GM23338 (cell line): ENCODE measurements around the gene SEMA4C. TPM values are rescaled to one million over a fixed set of nuclear protein-coding genes. Genes with fewer than 3 reads are reported as not detected.
A peak's percentile ranks its signal among the peaks of the same experiment; 100 is the strongest.

Experiments used
- ATAC-seq: fragments of 200-7000 bp; cut with Tn5 transposase; 3 replicates; pipeline ENCODE4 v1.9.1; 2020
- DNase-seq: peaks from one replicate; pipeline ENCODE4 v3.0.0-alpha.2; 2015; ENCODE audit warnings: low spot score
- H2AFZ ChIP-seq: fragments of 200-600 bp; sonication (generic); 2 replicates; pipeline ENCODE4 v1.8.0; 2016; ENCODE audit warnings: antibody characterized with exemption, mild to moderate bottlenecking, moderate library complexity
- H3F3A ChIP-seq: fragments of 200-600 bp; sonication (generic); replicated peaks from 2 replicates; pipeline ENCODE4 v1.8.0; 2017; ENCODE audit warnings: antibody characterized with exemption, mixed run types, low read depth
- H3K27ac ChIP-seq: fragments of 200-600 bp; sonication (generic); 2 replicates; pipeline ENCODE4 v1.6.1; 2016; ENCODE audit warnings: low read depth
- H3K27me3 ChIP-seq: fragments of 200-600 bp; sonication (generic); 2 replicates; pipeline ENCODE4 v1.8.0; 2016; ENCODE audit warnings: mild to moderate bottlenecking, mixed run types, moderate library complexity; ENCODE audit not compliant: insufficient read depth
- H3K36me3 ChIP-seq: fragments of 200-600 bp; sonication (generic); 2 replicates; pipeline ENCODE4 v1.8.0; 2016; ENCODE audit warnings: mild to moderate bottlenecking; ENCODE audit not compliant: insufficient read depth
- H3K4me1 ChIP-seq: fragments of 200-600 bp; sonication (generic); 2 replicates; pipeline ENCODE4 v1.8.0; 2016; ENCODE audit warnings: mild to moderate bottlenecking, moderate library complexity; ENCODE audit not compliant: insufficient read depth
- H3K4me2 ChIP-seq: fragments of 200-600 bp; sonication (generic); 2 replicates; pipeline ENCODE4 v1.7.1; 2017; ENCODE audit warnings: mixed run types
- H3K4me3 ChIP-seq: fragments of 200-600 bp; sonication (generic); 2 replicates; pipeline ENCODE4 v1.6.1; 2016; ENCODE audit warnings: mixed run types
- H3K79me2 ChIP-seq: fragments of 200-600 bp; sonication (generic); replicated peaks from 2 replicates; pipeline ENCODE4 v1.8.0; 2017; ENCODE audit warnings: mild to moderate bottlenecking; ENCODE audit not compliant: insufficient read depth
- H3K9me2 ChIP-seq: fragments of 200-600 bp; sonication (generic); 2 replicates; pipeline ENCODE4 v1.8.0; 2017; ENCODE audit not compliant: insufficient read depth
- H4K20me1 ChIP-seq: fragments of 200-600 bp; sonication (generic); replicated peaks from 2 replicates; pipeline ENCODE4 v1.8.0; 2017; ENCODE audit warnings: mild to moderate bottlenecking; ENCODE audit not compliant: insufficient read depth
- H3K27ac Mint-ChIP-seq: 2 replicates; pipeline ENCODE4 v1.8.0; 2020; ENCODE audit warnings: inconsistent platforms, mild to moderate bottlenecking, moderate library complexity, mixed read lengths
- H3K27me3 Mint-ChIP-seq: 3 replicates; pipeline ENCODE4 v1.8.0; 2022; ENCODE audit warnings: low read depth, mild to moderate bottlenecking, moderate library complexity, mixed read lengths, inconsistent platforms; ENCODE audit not compliant: insufficient read depth, poor library complexity
- H3K36me3 Mint-ChIP-seq: 3 replicates; pipeline ENCODE4 v1.8.0; 2021; ENCODE audit warnings: low read depth, mild to moderate bottlenecking, inconsistent platforms, moderate library complexity, mixed read lengths
- H3K4me1 Mint-ChIP-seq: 3 replicates; pipeline ENCODE4 v1.8.0; 2020; ENCODE audit warnings: mild to moderate bottlenecking, inconsistent platforms, mixed read lengths
- H3K4me3 Mint-ChIP-seq: 3 replicates; pipeline ENCODE4 v1.8.0; 2021; ENCODE audit warnings: moderate library complexity, mild to moderate bottlenecking, inconsistent platforms, mixed read lengths
- H3K9me3 Mint-ChIP-seq: 3 replicates; pipeline ENCODE4 v1.8.0; 2020; ENCODE audit warnings: moderate library complexity, mild to moderate bottlenecking, inconsistent platforms, mixed read lengths
- CREB1 ChIP-seq: fragments of 250-450 bp; sonication (Bioruptor Pico); IDR thresholded peaks from 2 replicates; pipeline ENCODE4 v1.5.0; 2020; ENCODE audit warnings: low read depth, mild to moderate bottlenecking, moderate library complexity
- EZH2 ChIP-seq: fragments of 200-600 bp; sonication (generic); IDR thresholded peaks from one replicate; pipeline ENCODE4 v1.8.0; 2017; ENCODE audit warnings: antibody characterized with exemption, mild to moderate bottlenecking, low read depth; ENCODE audit not compliant: unreplicated experiment
- POLR2AphosphoS5 ChIP-seq: IDR thresholded peaks from 2 replicates; pipeline ENCODE4 v1.6.1; 2016; ENCODE audit warnings: antibody characterized with exemption, low read depth
- STAT1 ChIP-seq: IDR thresholded peaks from one replicate; pipeline ENCODE4 v1.6.1; 2016; ENCODE audit warnings: antibody characterized with exemption; ENCODE audit not compliant: unreplicated experiment
- ZNF114 ChIP-seq: fragments of 250-450 bp; sonication (Bioruptor Pico); IDR thresholded peaks from 2 replicates; pipeline ENCODE4 v1.5.0; 2020; ENCODE audit warnings: mild to moderate bottlenecking, moderate library complexity
- long read RNA-seq: library from polyadenylated mRNA; unstranded; transcript quantifications from one replicate; pipeline ENCODE4 v2.0.0, GENCODE V29; 2020; ENCODE audit not compliant: unreplicated experiment
- polyA plus RNA-seq: library from polyadenylated mRNA; unstranded; fragments of >200 nt; fragmentation: Nextera tagmentation; extraction: Ambion mirVana; gene quantifications from 2 replicates; pipeline ENCODE4 v1.2.1, GENCODE V29; 2016
- total RNA-seq: library from RNA; depleted of rRNA; stranded (reverse); fragments of >200 nt; shearing (Covaris generic); gene quantifications from 2 replicates; pipeline ENCODE4 v1.2.3, GENCODE V29; 2014; rRNA removed
- TF ChIP-seq, protein P1 (sequence below), 2 experiments: fragments of 200-600 bp in 1 of 2; sonication (generic) in 1 of 2; conservative IDR thresholded peaks; 2 replicates each; pipeline versions ENCODE4 v1.5.1 to v1.6.1; 2016 to 2017; ENCODE audit warnings: antibody characterized with exemption in 2 of 2, low read depth in 2 of 2, mild to moderate bottlenecking in 2 of 2, moderate library complexity in 1 of 2
- TF ChIP-seq, protein P2 (sequence below): IDR thresholded peaks from 2 replicates; pipeline ENCODE4 v1.6.1; 2016; ENCODE audit warnings: antibody characterized with exemption
- TF ChIP-seq, protein P3 (sequence below): IDR thresholded peaks from one replicate; pipeline ENCODE4 v1.6.1; 2018; ENCODE audit warnings: antibody characterized with exemption; ENCODE audit not compliant: unreplicated experiment

Gene SEMA4C, protein sequence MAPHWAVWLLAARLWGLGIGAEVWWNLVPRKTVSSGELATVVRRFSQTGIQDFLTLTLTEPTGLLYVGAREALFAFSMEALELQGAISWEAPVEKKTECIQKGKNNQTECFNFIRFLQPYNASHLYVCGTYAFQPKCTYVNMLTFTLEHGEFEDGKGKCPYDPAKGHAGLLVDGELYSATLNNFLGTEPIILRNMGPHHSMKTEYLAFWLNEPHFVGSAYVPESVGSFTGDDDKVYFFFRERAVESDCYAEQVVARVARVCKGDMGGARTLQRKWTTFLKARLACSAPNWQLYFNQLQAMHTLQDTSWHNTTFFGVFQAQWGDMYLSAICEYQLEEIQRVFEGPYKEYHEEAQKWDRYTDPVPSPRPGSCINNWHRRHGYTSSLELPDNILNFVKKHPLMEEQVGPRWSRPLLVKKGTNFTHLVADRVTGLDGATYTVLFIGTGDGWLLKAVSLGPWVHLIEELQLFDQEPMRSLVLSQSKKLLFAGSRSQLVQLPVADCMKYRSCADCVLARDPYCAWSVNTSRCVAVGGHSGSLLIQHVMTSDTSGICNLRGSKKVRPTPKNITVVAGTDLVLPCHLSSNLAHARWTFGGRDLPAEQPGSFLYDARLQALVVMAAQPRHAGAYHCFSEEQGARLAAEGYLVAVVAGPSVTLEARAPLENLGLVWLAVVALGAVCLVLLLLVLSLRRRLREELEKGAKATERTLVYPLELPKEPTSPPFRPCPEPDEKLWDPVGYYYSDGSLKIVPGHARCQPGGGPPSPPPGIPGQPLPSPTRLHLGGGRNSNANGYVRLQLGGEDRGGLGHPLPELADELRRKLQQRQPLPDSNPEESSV
- total RNA-seq (69.7 and 80.7 TPM in 2 replicates), polyA plus RNA-seq (15.4 and 16.8 TPM in 2 replicates)
- long read RNA-seq, partial matches to known transcripts, result 0 of 2 reads
- long read RNA-seq, other reads (novel, unspliced or antisense), result 2 of 2 reads

DNA sequence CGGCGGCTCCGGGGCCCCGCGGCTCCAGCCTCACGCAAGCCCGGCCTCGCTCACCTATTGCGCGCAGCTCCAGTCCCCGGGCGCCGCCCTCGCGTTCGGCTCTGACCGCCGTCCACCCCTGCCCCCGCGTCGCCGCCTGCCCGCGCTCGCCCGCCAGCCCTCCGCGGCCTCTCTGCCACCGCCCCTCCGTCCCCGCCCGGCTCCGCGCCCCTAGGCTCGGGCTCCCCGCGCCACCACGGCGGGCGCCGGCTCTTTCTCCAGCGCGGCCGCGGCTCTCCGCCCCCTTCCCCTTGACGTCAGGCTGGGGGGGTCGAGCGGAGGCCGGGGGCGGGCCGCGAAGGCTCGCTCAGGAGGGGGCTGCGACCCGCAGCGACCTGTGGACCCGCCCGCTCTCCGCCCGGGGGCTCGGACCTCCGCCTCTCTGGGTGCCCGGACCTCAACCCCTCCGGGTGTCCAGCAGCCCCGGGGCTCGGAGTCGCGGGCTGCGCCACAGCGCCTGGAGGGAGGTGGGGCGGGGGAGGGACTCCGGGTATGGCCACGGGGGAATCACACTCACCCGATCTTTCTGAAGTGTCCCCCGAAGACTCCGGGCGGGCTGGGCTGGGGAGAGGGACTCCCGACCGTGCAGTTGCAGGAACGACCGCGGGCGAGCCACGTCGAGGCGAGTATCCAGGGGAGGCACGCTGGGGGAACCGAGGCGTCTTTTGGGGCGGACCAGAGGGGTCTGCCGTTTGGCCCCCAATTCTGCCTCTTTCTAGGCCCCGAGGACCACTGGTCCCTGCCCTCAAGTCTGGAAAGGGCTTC is at the start of gene SEMA4C:
TSS of gene SEMA4C (minus strand) at position 259 of the 804 bp plus-strand sequence. CDS start 2,194 bp downstream, outside the sequence.
- DNase-seq (peak; percentile 72), ATAC-seq (peak; percentile 18)
- TF ChIP-seq, protein P1, sequence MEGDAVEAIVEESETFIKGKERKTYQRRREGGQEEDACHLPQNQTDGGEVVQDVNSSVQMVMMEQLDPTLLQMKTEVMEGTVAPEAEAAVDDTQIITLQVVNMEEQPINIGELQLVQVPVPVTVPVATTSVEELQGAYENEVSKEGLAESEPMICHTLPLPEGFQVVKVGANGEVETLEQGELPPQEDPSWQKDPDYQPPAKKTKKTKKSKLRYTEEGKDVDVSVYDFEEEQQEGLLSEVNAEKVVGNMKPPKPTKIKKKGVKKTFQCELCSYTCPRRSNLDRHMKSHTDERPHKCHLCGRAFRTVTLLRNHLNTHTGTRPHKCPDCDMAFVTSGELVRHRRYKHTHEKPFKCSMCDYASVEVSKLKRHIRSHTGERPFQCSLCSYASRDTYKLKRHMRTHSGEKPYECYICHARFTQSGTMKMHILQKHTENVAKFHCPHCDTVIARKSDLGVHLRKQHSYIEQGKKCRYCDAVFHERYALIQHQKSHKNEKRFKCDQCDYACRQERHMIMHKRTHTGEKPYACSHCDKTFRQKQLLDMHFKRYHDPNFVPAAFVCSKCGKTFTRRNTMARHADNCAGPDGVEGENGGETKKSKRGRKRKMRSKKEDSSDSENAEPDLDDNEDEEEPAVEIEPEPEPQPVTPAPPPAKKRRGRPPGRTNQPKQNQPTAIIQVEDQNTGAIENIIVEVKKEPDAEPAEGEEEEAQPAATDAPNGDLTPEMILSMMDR (conservative IDR thresholded peaks at IDR 0.05; ENCODE audit: low read depth in 2 of 2), result no peak
- TF ChIP-seq ZNF114 (no peak), CREB1 (CRISPR knock-in tag) (peak; percentile 81), EZH2 (no peak), STAT1 (no peak), POLR2AphosphoS5 (peak; percentile 53)
- TF ChIP-seq, protein P2, sequence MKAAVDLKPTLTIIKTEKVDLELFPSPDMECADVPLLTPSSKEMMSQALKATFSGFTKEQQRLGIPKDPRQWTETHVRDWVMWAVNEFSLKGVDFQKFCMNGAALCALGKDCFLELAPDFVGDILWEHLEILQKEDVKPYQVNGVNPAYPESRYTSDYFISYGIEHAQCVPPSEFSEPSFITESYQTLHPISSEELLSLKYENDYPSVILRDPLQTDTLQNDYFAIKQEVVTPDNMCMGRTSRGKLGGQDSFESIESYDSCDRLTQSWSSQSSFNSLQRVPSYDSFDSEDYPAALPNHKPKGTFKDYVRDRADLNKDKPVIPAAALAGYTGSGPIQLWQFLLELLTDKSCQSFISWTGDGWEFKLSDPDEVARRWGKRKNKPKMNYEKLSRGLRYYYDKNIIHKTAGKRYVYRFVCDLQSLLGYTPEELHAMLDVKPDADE, result no peak
- TF ChIP-seq, protein P3, sequence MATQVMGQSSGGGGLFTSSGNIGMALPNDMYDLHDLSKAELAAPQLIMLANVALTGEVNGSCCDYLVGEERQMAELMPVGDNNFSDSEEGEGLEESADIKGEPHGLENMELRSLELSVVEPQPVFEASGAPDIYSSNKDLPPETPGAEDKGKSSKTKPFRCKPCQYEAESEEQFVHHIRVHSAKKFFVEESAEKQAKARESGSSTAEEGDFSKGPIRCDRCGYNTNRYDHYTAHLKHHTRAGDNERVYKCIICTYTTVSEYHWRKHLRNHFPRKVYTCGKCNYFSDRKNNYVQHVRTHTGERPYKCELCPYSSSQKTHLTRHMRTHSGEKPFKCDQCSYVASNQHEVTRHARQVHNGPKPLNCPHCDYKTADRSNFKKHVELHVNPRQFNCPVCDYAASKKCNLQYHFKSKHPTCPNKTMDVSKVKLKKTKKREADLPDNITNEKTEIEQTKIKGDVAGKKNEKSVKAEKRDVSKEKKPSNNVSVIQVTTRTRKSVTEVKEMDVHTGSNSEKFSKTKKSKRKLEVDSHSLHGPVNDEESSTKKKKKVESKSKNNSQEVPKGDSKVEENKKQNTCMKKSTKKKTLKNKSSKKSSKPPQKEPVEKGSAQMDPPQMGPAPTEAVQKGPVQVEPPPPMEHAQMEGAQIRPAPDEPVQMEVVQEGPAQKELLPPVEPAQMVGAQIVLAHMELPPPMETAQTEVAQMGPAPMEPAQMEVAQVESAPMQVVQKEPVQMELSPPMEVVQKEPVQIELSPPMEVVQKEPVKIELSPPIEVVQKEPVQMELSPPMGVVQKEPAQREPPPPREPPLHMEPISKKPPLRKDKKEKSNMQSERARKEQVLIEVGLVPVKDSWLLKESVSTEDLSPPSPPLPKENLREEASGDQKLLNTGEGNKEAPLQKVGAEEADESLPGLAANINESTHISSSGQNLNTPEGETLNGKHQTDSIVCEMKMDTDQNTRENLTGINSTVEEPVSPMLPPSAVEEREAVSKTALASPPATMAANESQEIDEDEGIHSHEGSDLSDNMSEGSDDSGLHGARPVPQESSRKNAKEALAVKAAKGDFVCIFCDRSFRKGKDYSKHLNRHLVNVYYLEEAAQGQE, result no peak
- Histone ChIP-seq H3K4me3 (peak within 1 kb of the TSS; percentile 90), H3K4me2 (peak within 1 kb of the TSS; percentile 95), H3K36me3 (peaks cover 3% of the 10 kb centered on the region; the same call in 1 of the 2 replicates), H2AFZ (peak within 1 kb of the TSS; percentile 47; the same call in 1 of the 2 replicates), H3F3A (0 out of 2 replicates have a peak, but pooled peaks cover 9% of the 10 kb centered on the region), H3K4me1 (peaks cover 41% of the 10 kb centered on the region), H3K27me3 (no peaks in the 10 kb centered on the region), H3K79me2 (peaks cover 32% of the 10 kb centered on the region), H4K20me1 (no peaks in the 10 kb centered on the region; the same call in 1 of the 2 replicates), H3K9me2 (no peaks in the 10 kb centered on the region), H3K27ac (peak within 1 kb of the TSS; percentile 87)
- Mint-ChIP-seq H3K4me1 (peaks cover 53% of the 10 kb centered on the region), H3K27me3 (peaks cover 24% of the 10 kb centered on the region), H3K27ac (no peak within 1 kb of the TSS; the same call in 1 of the 2 replicates), H3K4me3 (peak within 1 kb of the TSS; percentile 87), H3K9me3 (no peaks in the 10 kb centered on the region), H3K36me3 (peaks cover 28% of the 10 kb centered on the region)
